Right cardiac atrium (tissue), 5 donors: ENCODE measurements around the gene PLCG2. TPM values are rescaled to one million over a fixed set of nuclear protein-coding genes. Genes with fewer than 3 reads are reported as not detected.
"Not testable (repeated sequence)": the region's sequence is repeated elsewhere in the genome, so short reads cannot be mapped to it uniquely, and the experiment has no call there.

ENCODE experiments used
- ATAC-seq, 2 donors: fragments of 200-7000 bp; cut with Tn5 transposase; one replicate each; pipeline versions ENCODE4 v1.8.0 to v1.9.1; 2020; ENCODE audit warnings: moderate library complexity in 2 of 2, mild to moderate bottlenecking in 1 of 2
- DNase-seq, 3 donors: peaks; one replicate each; pipeline ENCODE4 v3.0.0-alpha.2; 2020
- H3K27ac ChIP-seq: one replicate; pipeline ENCODE4 v1.5.1; 2013; ENCODE audit warnings: mild to moderate bottlenecking, low read length, control low read depth, moderate library complexity
- H3K27me3 ChIP-seq: one replicate; pipeline ENCODE4 v1.6.1; 2013; ENCODE audit not compliant: control insufficient read depth, insufficient read depth
- H3K4me1 ChIP-seq: one replicate; pipeline ENCODE4 v1.6.1; 2013; ENCODE audit warnings: low read length; ENCODE audit not compliant: control insufficient read depth, insufficient read depth
- H3K4me3 ChIP-seq: one replicate; pipeline ENCODE4 v1.5.1; 2013; ENCODE audit warnings: low read length, control low read depth
- H3K9me3 ChIP-seq: one replicate; pipeline ENCODE4 v1.6.1; 2013; ENCODE audit warnings: low read length; ENCODE audit not compliant: control insufficient read depth
- WGBS: extraction: QIAGEN DNeasy Blood & Tissue Kit; methylation state at CpG from one replicate; pipeline ENCODE4 v1.1.7; 2013; 5-methylcytosine and 5-hydroxymethylcytosine counted together
- intact Hi-C, 4 donors: fragments of 100-400 bp; cut with DNase I; formaldehyde crosslinking; loops; one replicate each; pipeline versions ENCODE4 v1.11.0 to v1.14.0; 2022 to 2023
- polyA plus RNA-seq: library from polyadenylated mRNA; stranded (reverse); fragments of 200-250 nt; gene quantifications from one replicate; pipeline ENCODE4 v1.2.3, GENCODE V29; 2013
- total RNA-seq, 4 donors: library from RNA; stranded (reverse); fragmentation: NEBNext Ultra II Directional; extraction: Animal tissue kit (Norgen Biotek cat#: 25700); gene quantifications; one replicate each; pipeline ENCODE4 v1.2.1, GENCODE V29; 2021
- donor health status: healthy with polysubstance abuse.
- donor health status: DM: no; HTN: yes; CAD: no.
- donor health status: DM: no; HTN: no; CAD: no.
- donor health status: DM: no; HTN: yes; CAD: no; lungs with severe emphysema.
- donor health status: DM: yes; HTN: yes; CAD: no.

The PLCG2 gene
- total and polyA plus RNA-seq, 5 donors: 4.3 to 18.3 (median 9.7) TPM

GRCh38 chr16:82007189-82007588 lies 228.1 kb downstream of the PLCG2 start:
- Histone ChIP-seq H3K27ac (no peak overlapping the region), H3K27me3 (no peaks in the 10 kb centered on the region), H3K9me3 (peaks cover 5% of the 10 kb centered on the region), H3K4me3 (no peak overlapping the region), H3K4me1 (no peaks in the 10 kb centered on the region)
- ATAC-seq: no peak
- intact Hi-C loops: no loop called here
- 91% methylated on average over 2 of the region's 2 CpGs for WGBS
- no peak for DNase-seq

DNA sequence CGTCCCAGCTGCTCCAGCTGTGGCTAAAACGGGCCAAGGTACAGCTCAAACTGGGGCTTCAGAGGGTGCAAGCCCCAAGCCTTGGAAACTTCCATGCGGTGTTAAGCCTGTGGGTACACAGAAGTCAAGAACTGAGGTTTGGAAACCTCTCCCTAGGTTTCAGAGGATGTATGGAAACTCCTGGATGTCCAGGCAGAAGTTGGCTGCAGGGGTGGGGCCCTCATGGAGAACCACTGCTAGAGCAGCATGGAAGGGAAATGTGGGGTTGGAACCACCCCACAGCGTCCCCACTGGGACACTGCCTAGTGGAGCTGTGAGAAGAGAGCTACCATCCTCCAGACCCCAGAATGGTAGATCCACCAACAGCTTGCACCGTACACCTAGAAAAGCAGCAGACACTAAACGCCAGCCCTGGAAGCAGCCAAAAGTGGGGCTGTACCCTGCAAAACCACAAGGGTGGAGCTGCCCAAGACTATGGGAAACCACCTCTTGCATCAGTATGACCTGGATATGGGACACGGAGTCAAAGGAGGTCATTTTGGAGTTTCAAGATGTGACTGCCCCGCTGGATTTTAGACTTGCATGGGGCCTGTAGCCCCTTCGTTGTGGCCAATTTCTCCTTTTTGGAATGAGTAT lies 230.0 kb downstream of the PLCG2 start:
- no peaks in the 10 kb centered on the region for H3K4me1 ChIP-seq
- no peaks in the 10 kb centered on the region for H3K27me3 ChIP-seq
- ATAC-seq: no peak
- intact Hi-C loops: no loop called here
- peaks cover 5% of the 10 kb centered on the region for H3K9me3 ChIP-seq
- no peak overlapping the region for H3K4me3 ChIP-seq
- WGBS: 92% methylated on average over 9 of the region's 9 CpGs
- no peak for DNase-seq
- no peak overlapping the region for H3K27ac ChIP-seq

DNA sequence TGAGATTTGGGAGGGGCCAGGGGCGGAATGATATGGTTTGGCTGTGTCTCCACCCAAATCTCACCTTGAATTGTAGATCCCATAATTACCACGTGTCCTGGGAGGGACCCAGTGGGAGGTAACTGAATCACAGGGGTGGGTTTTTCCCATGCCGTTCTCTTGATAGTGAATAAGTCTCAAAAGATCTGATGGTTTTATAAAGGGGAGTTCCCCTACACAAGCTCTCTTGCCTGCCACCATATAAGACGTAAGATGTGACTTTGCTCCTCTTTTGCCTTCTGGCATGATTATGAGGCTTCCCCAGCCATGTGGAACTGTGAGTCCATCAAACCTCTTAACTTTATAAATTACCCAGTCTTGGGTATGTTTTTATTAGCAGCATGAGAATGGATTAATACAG lies 230.7 kb downstream of the PLCG2 start:
- H3K4me3 ChIP-seq, DNase-seq, H3K27ac ChIP-seq, H3K27me3 ChIP-seq, H3K9me3 ChIP-seq, intact Hi-C loops, H3K4me1 ChIP-seq, ATAC-seq: not testable (repeated sequence)
- 85% methylated on average over 4 of the region's 4 CpGs for WGBS

DNA sequence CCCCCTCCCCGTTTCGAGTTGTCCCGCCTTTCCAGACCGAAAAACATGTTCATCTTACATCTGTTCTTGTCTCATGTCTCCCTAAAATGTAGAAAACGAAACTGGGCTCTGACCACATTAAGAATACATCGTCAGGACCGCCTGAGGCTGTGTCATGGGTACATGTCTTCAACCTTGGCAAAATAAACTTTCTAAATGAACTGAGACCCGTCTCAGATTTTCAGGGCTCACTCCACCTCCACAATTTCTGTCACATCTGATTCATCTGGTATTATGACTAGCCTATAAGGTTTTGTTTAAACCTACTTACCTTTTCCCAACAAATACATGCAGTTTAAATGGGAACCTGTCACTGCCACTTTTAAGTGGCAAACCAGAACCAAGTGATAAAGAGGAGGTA lies 231.6 kb downstream of the PLCG2 start:
- Histone ChIP-seq H3K27ac (no peak overlapping the region), H3K4me1 (no peaks in the 10 kb centered on the region), H3K27me3 (no peaks in the 10 kb centered on the region), H3K9me3 (peaks cover 5% of the 10 kb centered on the region), H3K4me3 (peak overlapping the region; percentile 50)
- WGBS: 86% methylated on average over 8 of the region's 8 CpGs
- DNase-seq (no peak), ATAC-seq (no peak)
- intact Hi-C loops: no loop called here

GRCh38 chr16:82011199-82011641 lies 232.1 kb downstream of the PLCG2 start, which contains the start of gene SDR42E1:
Gene SDR42E1, minus strand, starts transcription at chr16:82011470. Its CDS starts 10,612 bp downstream, at chr16:82000858.
- peak; percentile 59 to 78 for ATAC-seq
- H3K4me1 ChIP-seq: no peaks in the 10 kb centered on the region
- H3K4me3 ChIP-seq: peak within 1 kb of the TSS; percentile 50
- DNase-seq: peak; percentile 25 to 66 (median 56)
- peaks cover 5% of the 10 kb centered on the region for H3K9me3 ChIP-seq
- H3K27ac ChIP-seq: no peak within 1 kb of the TSS
- WGBS: 12% methylated on average over 32 of the region's 32 CpGs
- no peaks in the 10 kb centered on the region for H3K27me3 ChIP-seq
- intact Hi-C loops: no loop called here

Other genes starting within 250 kb of the PLCG2 start
- gene SDR42E1, start 232.2 kb downstream of the PLCG2 start, total RNA-seq: 1 to 10 TPM; 1.9 to 3.4 (median 2.6) TPM
- gene SDR42E1, start 232.2 kb downstream of the PLCG2 start, polyA plus RNA-seq: 0.43 TPM